Right cardiac atrium (tissue), 5 donors: ENCODE data around the gene GAMT. TPM values are rescaled to one million over a fixed set of nuclear protein-coding genes. Genes with fewer than 3 reads are reported as not detected.

Source experiments
- ATAC-seq, 2 donors: fragments of 200-7000 bp; cut with Tn5 transposase; one replicate each; pipeline versions ENCODE4 v1.8.0 to v1.9.1; 2020; ENCODE audit warnings: moderate library complexity in 2 of 2, mild to moderate bottlenecking in 1 of 2
- DNase-seq, 3 donors: peaks; one replicate each; pipeline ENCODE4 v3.0.0-alpha.2; 2020
- H3K27ac ChIP-seq: one replicate; pipeline ENCODE4 v1.5.1; 2013; ENCODE audit warnings: mild to moderate bottlenecking, low read length, control low read depth, moderate library complexity
- H3K27me3 ChIP-seq: one replicate; pipeline ENCODE4 v1.6.1; 2013; ENCODE audit not compliant: control insufficient read depth, insufficient read depth
- H3K4me1 ChIP-seq: one replicate; pipeline ENCODE4 v1.6.1; 2013; ENCODE audit warnings: low read length; ENCODE audit not compliant: control insufficient read depth, insufficient read depth
- H3K4me3 ChIP-seq: one replicate; pipeline ENCODE4 v1.5.1; 2013; ENCODE audit warnings: low read length, control low read depth
- H3K9me3 ChIP-seq: one replicate; pipeline ENCODE4 v1.6.1; 2013; ENCODE audit warnings: low read length; ENCODE audit not compliant: control insufficient read depth
- WGBS: extraction: QIAGEN DNeasy Blood & Tissue Kit; methylation state at CpG from one replicate; pipeline ENCODE4 v1.1.7; 2013; 5-methylcytosine and 5-hydroxymethylcytosine counted together
- intact Hi-C, 4 donors: fragments of 100-400 bp; cut with DNase I; formaldehyde crosslinking; loops; one replicate each; pipeline versions ENCODE4 v1.11.0 to v1.14.0; 2022 to 2023
- polyA plus RNA-seq: library from polyadenylated mRNA; stranded (reverse); fragments of 200-250 nt; gene quantifications from one replicate; pipeline ENCODE4 v1.2.3, GENCODE V29; 2013
- total RNA-seq, 4 donors: library from RNA; stranded (reverse); fragmentation: NEBNext Ultra II Directional; extraction: Animal tissue kit (Norgen Biotek cat#: 25700); gene quantifications; one replicate each; pipeline ENCODE4 v1.2.1, GENCODE V29; 2021
- donor health status: healthy with polysubstance abuse.
- donor health status: DM: no; HTN: yes; CAD: no.
- donor health status: DM: no; HTN: no; CAD: no.
- donor health status: DM: no; HTN: yes; CAD: no; lungs with severe emphysema.
- donor health status: DM: yes; HTN: yes; CAD: no.

The GAMT gene
- total and polyA plus RNA-seq, 5 donors: 49.2 to 124 (median 69.2) TPM

- H3K27ac ChIP-seq: no peak overlapping the region
- intact Hi-C loops: no loop called here
- H3K9me3 ChIP-seq: no peaks in the 10 kb centered on the region
These were observed 15.8 kb upstream of the GAMT start for GRCh38 chr19:1417145-1417544.

GRCh38 chr19:1416014-1416841, 14.9 kb upstream of the GAMT start:
- Histone ChIP-seq H3K27ac (peak overlapping the region; percentile 55), H3K4me3 (no peak overlapping the region), H3K4me1 (peaks cover 35% of the 10 kb centered on the region), H3K27me3 (no peaks in the 10 kb centered on the region), H3K9me3 (no peaks in the 10 kb centered on the region)
- peak in 1 of 3 donors; percentile 60 for DNase-seq
- WGBS: 52% methylated on average over 28 of the region's 28 CpGs
- no peak for ATAC-seq
- intact Hi-C loops: no loop called here

More at GRCh38 chr19:1417145-1417544, 15.8 kb upstream of the GAMT start:
- no peaks in the 10 kb centered on the region for H3K27me3 ChIP-seq
- 81% methylated on average over 21 of the region's 21 CpGs for WGBS
- H3K4me1 ChIP-seq: peaks cover 30% of the 10 kb centered on the region
- ATAC-seq (no peak), DNase-seq (peak in 2 of 3 donors; percentile 52 to 57)
- no peak overlapping the region for H3K4me3 ChIP-seq

GRCh38 chr19:1412995-1413800, 11.9 kb upstream of the GAMT start:
- no peak overlapping the region for H3K27ac ChIP-seq
- H3K9me3 ChIP-seq: no peaks in the 10 kb centered on the region
- DNase-seq: peak in 1 of 3 donors; percentile 67
- H3K4me3 ChIP-seq: no peak overlapping the region
- intact Hi-C loops: no loop called here
- ATAC-seq: no peak
- H3K4me1 ChIP-seq: peaks cover 41% of the 10 kb centered on the region
- 75% methylated on average over 36 of the region's 36 CpGs for WGBS
- no peaks in the 10 kb centered on the region for H3K27me3 ChIP-seq

- intact Hi-C loops: no loop called here
- no peak overlapping the region for H3K4me3 ChIP-seq
- H3K27me3 ChIP-seq: no peaks in the 10 kb centered on the region
- WGBS: 65% methylated on average over 21 of the region's 21 CpGs
- H3K9me3 ChIP-seq: no peaks in the 10 kb centered on the region
- H3K4me1 ChIP-seq: peaks cover 34% of the 10 kb centered on the region
- no peak for ATAC-seq
- DNase-seq: peak in 1 of 3 donors; percentile 54
- no peak overlapping the region for H3K27ac ChIP-seq
These were observed 11.1 kb upstream of the GAMT start for GRCh38 chr19:1412323-1412923.

- DNase-seq (peak; percentile 89 to 92 (median 92)), ATAC-seq (peak; percentile 25 to 28)
- intact Hi-C loops: no loop called here
- Histone ChIP-seq H3K4me1 (peaks cover 31% of the 10 kb centered on the region), H3K27me3 (no peaks in the 10 kb centered on the region), H3K9me3 (no peaks in the 10 kb centered on the region), H3K4me3 (no peak overlapping the region), H3K27ac (peak overlapping the region; percentile 52)
- 53% methylated on average over 29 of the region's 29 CpGs for WGBS
These were observed 10.2 kb upstream of the GAMT start for GRCh38 chr19:1411255-1412191.

GRCh38 chr19:1410789-1411188, 9.4 kb upstream of the GAMT start:
- 74% methylated on average over 9 of the region's 9 CpGs for WGBS
- DNase-seq: peak in 1 of 3 donors; percentile 55
- intact Hi-C loops: no loop called here
- Histone ChIP-seq H3K4me3 (no peak overlapping the region), H3K27ac (peak overlapping the region; percentile 31), H3K9me3 (no peaks in the 10 kb centered on the region), H3K4me1 (peaks cover 24% of the 10 kb centered on the region), H3K27me3 (no peaks in the 10 kb centered on the region)
- no peak for ATAC-seq

GRCh38 chr19:1410136-1410786, 8.9 kb upstream of the GAMT start:
- H3K4me1 ChIP-seq: peaks cover 19% of the 10 kb centered on the region

GRCh38 chr19:1409204-1410005, 8.1 kb upstream of the GAMT start:
- intact Hi-C loops: no loop called here
- DNase-seq (peak in 1 of 3 donors; percentile 57), ATAC-seq (no peak)
- H3K9me3 ChIP-seq: no peaks in the 10 kb centered on the region
- WGBS: 56% methylated on average over 33 of the region's 33 CpGs
- peak overlapping the region; percentile 90 for H3K27ac ChIP-seq
- H3K4me1 ChIP-seq: peaks cover 17% of the 10 kb centered on the region
- no peaks in the 10 kb centered on the region for H3K27me3 ChIP-seq
- peak overlapping the region; percentile 97 for H3K4me3 ChIP-seq

More at GRCh38 chr19:1410136-1410786, 8.9 kb upstream of the GAMT start:
- peak overlapping the region; percentile 31 for H3K27ac ChIP-seq
- WGBS: 71% methylated on average over 23 of the region's 23 CpGs
- intact Hi-C loops: no loop called here
- H3K4me3 ChIP-seq: no peak overlapping the region
- DNase-seq (peak in 2 of 3 donors; percentile 56 to 73), ATAC-seq (no peak)
- H3K9me3 ChIP-seq: no peaks in the 10 kb centered on the region
- no peaks in the 10 kb centered on the region for H3K27me3 ChIP-seq
